K562 (cell line): ENCODE results near the gene BIRC5.

ENCODE experiments used
- POLR2A ChIP-seq: fragments of 450-650 bp; conservative IDR thresholded peaks from 2 replicates; pipeline ENCODE4 v1.6.1; 2016
- TAF1 ChIP-seq: IDR thresholded peaks from 2 replicates; pipeline ENCODE4 v1.6.1; 2011; ENCODE audit warnings: mild to moderate bottlenecking, low read length, moderate library complexity; ENCODE audit not compliant: insufficient read depth, control insufficient read depth, severe bottlenecking; ENCODE audit errors: extremely low read depth
- YY1 ChIP-seq, 3 experiments: IDR thresholded peaks; 2 replicates each; pipeline ENCODE4 v1.6.1; 2011; ENCODE audit warnings: low read length in 2 of 3, mild to moderate bottlenecking in 2 of 3, moderate library complexity in 2 of 3, borderline replicate concordance in 1 of 3, control low read depth in 1 of 3, low read depth in 1 of 3; ENCODE audit not compliant: insufficient read depth in 3 of 3, insufficient replicate concordance in 2 of 3, control insufficient read depth in 1 of 3, insufficient read length in 1 of 3; ENCODE audit errors: extremely low read depth in 1 of 3
- ZNF134 ChIP-seq: fragments of 250-450 bp; sonication (Bioruptor Pico); conservative IDR thresholded peaks from 2 replicates; pipeline ENCODE4 v1.4.0; 2020

DNA sequence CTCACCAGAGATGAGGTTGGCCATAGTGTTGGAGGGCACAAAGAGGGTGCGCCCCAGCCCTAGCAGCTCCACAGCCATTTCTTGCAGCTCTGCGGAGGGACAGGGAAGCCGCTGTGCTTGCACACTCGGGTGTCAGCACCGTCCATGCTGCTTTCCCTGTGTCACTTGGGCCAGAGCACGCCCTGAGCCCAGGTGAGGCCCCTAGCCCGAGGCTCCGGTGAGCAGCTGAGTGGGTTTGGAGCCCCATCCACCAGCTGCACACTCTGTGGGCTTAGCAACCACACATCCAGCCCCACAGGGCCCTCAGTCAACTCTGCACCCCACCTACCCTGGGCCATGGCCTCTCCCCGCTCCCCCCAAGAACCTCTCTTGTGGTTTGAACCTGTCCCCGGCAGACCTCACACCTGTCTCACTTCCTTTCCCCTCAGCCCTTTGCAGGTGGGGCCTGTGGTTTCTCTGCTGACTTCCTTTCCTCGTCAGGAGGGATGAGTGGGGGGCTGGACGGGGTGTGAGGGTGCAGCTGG, 38.1 kb downstream of the BIRC5 start:
- TF ChIP-seq TAF1 (no peak), ZNF134 (no peak), YY1 (IDR thresholded peaks at IDR 0.05; ENCODE audit: borderline replicate concordance in 1 of 3, control insufficient read depth in 1 of 3, extremely low read depth in 1 of 3, insufficient read depth in 3 of 3, insufficient read length in 1 of 3, insufficient replicate concordance in 2 of 3, low read depth in 1 of 3, low read length in 2 of 3) (no peak), POLR2A (no peak)
